HG02610 (cell line): ENCODE data around the gene ALG12.

Experiments
- ATAC-seq: cut with Tn5 transposase; IDR thresholded peaks from one replicate; pipeline ENCODE4 v1.9.1; 2021; ENCODE audit warnings: mild to moderate bottlenecking, moderate library complexity; ENCODE audit not compliant: unreplicated experiment

The ALG12 gene

GRCh38 chr22:49917974-49918910, at the start of gene ALG12, which contains the start of gene CRELD2:
Gene ALG12, minus strand, starts transcription at chr22:49918438. Its CDS starts 4,673 bp downstream, at chr22:49913765.
Gene CRELD2, plus strand, starts transcription at chr22:49918634. Its CDS starts 136 bp downstream, at chr22:49918770.
- ATAC-seq, result peak; percentile 89

DNA sequence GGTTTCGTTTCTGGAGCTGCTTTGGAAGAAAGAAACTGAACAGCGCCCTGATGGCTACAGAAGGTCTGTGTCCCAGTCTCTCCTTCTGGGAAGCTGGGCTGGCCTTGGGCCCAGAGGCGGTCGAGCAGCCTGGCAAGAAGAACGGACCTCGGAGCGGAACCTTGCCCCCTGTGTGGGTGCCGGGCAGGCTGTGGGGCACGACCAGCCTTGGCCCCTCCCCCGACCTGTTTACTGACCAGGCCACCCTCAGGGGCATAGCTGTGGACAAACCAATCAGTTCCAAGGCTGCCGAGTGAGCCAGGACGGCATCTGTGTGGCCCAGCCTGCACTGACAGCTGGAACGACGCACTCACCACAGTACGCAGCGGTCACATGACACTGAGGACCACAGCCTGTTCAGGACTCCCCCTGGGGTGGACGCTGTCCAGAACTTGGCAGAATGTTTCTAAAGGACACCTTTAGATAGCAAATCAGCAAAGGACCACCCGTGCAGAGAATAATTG, 49.5 kb upstream of the ALG12 start:
- no peak for ATAC-seq

DNA sequence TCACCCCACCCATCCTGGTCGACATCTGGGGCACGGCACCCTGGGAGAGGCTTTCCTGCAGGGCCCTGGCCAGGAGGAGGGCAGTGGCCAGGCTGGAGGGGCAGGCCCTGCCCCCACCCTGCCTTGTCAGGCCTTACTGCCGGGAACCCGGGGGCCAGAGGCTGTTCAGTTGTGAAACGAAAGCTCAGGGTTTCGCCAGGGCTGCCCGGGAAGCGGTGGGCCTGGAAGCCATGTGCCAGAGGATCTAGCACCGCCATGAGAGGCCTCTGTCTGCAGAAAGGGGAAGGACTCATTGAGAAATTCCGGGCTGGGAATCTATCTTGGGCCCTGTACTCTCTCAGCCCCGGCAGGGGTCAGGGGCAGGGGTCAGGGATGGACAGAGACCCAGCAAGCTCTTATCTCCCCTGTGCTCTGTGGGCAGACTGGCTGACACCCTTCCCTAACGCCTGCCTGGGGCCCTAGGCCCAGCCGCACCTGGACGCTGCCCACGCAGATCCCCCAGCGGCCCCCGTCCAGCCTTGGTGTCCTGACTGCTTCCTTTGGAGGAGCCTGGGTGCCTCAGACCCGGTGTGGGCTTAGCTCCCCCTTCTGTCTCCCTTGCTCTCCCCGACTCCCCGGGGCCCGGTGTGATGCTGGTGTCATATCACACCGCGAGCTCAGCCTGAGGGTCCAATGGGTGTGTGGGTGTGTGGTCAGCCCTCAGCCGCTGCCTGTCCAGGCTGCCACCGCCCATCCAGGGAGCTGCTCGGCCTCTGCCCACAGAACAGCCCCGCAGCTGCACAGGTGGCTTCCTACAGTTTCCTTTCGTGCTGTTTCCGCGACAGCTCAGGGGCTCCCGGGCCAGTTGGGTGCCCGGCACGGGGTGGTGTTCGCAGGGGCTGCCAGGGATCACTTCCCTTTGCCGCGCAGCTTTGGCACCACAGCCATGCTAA, 48.8 kb upstream of the ALG12 start:
- ATAC-seq, result no peak

DNA sequence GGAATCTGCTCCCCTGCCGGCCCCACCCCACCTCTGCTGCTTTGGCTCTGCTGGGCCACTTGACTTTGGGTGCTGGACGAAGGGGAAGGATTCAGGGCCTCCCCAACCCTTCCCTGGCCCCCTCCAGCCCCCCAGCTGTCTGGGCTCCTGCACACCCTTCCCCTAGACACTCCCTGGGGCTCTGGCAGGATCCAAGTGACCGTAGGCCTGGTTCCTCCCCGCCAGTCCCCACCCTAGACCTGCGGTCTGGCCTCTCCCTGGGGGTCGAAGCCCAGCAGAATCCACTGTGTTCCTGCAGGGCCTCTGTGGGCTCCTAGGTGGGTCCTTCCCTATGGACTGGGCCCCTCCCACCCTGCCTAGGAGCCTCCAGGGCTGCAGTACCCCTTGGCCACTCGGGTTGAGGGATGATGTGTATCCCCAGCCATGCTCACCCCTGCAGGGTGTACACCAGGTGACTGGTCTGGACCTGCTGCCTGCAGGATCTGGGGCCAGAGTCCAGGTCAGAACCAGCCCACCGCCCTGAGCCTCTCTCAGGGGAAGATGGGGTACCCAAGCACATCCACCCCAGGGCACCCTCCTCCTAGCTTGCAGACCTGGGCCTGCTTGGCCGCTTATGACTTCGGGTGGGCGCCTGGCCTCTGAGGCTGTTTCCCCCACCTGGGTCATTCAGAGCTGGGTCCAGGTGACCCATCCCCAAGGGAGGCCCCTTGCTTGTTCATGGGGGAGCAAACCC, 48.0 kb upstream of the ALG12 start:
- ATAC-seq, result no peak

- no peak for ATAC-seq
These were observed 47.1 kb upstream of the ALG12 start for GRCh38 chr22:49965091-49966040.

DNA sequence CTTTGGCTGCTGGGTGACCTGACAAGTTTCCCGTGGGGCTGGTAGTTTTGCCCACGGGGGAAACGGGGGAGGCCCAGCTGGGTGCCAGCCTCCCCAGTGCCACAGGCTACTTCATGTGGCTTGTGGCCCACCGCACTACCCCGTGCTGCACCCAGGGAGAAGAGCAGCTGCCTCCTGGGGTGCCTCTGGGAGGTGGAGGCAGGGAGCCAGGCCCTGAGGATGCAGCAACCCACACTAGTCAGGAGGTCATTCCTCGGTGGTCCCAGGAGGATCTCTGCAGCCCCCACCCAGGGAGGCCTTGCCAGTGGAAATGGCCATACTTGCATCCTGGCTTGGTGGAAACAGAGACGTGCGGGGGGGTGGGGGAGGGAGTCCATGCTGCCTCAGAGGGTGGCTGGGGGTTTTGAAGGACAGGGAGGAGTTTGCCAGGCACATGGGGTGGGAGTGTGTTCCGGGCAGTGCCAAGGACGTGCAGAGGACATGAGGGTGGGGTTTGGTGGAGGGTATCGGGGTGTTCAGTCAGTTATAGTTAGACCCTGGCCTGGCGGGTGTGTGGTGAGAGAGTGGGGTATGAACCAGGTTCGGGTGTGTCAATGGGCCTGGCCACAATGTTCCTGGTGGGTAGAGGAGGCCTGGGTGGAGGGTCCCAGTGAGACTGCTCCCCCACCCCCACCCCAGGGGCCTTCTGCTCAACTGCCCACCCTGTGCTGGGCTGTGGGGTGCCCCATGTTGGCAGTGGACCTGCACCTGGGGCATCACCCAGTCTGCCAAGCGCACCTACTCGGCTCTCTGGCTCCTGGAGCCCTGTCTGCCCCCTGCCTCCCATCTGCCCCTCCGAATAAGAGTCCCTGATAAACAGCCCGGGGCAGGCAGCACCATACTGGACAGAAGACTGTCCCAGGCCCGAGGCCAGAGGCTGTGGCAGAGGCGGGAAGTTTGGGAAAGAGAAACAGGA, 46.2 kb upstream of the ALG12 start:
- ATAC-seq, result no peak

- no peak for ATAC-seq
These were observed 45.4 kb upstream of the ALG12 start for GRCh38 chr22:49963647-49964026.

DNA sequence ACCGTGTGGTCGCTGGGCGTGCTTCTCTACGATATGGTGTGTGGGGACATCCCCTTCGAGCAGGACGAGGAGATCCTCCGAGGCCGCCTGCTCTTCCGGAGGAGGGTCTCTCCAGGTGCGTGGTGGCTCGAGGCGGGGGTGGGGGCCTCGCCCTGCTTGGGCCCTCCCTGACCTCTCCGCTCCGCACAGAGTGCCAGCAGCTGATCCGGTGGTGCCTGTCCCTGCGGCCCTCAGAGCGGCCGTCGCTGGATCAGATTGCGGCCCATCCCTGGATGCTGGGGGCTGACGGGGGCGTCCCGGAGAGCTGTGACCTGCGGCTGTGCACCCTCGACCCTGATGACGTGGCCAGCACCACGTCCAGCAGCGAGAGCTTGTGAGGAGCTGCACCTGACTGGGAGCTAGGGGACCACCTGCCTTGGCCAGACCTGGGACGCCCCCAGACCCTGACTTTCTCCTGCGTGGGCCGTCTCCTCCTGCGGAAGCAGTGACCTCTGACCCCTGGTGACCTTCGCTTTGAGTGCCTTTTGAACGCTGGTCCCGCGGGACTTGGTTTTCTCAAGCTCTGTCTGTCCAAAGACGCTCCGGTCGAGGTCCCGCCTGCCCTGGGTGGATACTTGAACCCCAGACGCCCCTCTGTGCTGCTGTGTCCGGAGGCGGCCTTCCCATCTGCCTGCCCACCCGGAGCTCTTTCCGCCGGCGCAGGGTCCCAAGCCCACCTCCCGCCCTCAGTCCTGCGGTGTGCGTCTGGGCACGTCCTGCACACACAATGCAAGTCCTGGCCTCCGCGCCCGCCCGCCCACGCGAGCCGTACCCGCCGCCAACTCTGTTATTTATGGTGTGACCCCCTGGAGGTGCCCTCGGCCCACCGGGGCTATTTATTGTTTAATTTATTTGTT, 44.8 kb upstream of the ALG12 start:
- ATAC-seq, result no peak

DNA sequence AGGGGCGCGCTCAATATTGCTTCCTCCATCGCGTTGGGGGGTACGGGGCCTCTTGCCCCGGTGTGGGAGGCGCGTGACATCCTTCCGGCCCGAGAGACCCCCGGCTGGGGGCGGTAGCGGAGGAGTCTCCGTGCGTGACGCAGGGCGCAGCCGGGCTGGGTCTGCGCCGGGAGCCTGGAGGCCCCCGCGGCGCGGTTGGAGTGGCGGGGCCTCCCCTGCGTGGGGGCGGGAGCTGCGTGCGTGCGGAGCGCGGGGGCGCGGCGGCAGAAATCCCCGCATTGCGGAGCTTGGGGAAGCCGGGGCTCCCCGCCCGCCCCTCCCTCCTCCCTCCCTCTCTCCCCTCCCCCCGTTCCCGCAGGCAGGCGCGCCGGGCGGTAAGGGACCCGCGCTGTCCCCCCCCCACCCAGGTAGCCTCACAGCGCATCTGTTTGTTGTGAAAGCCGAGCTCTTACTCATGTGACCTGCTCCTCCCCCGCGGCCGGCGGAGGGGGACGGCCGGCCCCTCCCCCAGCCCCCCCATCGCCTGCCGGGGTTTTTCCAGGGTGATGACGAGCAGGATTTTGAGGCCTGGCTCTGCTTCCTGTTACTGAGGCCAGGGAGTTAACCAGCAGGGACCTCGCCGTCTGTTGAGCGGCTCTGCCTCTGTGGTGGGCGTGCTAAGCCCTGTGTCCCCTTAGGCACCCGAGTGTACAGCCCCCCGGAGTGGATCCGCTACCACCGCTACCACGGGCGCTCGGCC, 43.9 kb upstream of the ALG12 start:
- no peak for ATAC-seq

- no peak for ATAC-seq
These were observed 43.4 kb upstream of the ALG12 start for GRCh38 chr22:49961601-49962011.

GRCh38 chr22:49961005-49961600, 42.9 kb upstream of the ALG12 start:
- no peak for ATAC-seq

GRCh38 chr22:49960159-49961004, 42.1 kb upstream of the ALG12 start, which contains the start of gene PIM3:
Gene PIM3, plus strand, starts transcription at chr22:49960772. Its CDS starts 176 bp downstream, at chr22:49960948.
- ATAC-seq, result peak; percentile 60

GRCh38 chr22:49959782-49960158, 41.5 kb upstream of the ALG12 start:
- no peak for ATAC-seq

- no peak for ATAC-seq
These were observed 40.9 kb upstream of the ALG12 start for GRCh38 chr22:49958931-49959781.
